Peyer's patch (tissue), 4 donors: ENCODE measurements around the gene IFT172.

Source experiments
- POLR2A ChIP-seq, 2 donors: fragments of 450-650 bp; IDR thresholded peaks; one replicate each; pipeline ENCODE4 v1.5.1; 2017; ENCODE audit warnings: antibody characterized with exemption in 2 of 2, mild to moderate bottlenecking in 2 of 2, moderate library complexity in 2 of 2
- TF ChIP-seq, protein P1 (sequence below), 6 experiments: fragments of 450-650 bp in 4 of 6; fragments of 200-600 bp in 2 of 6; sonication (generic) in 1 of 6; IDR thresholded peaks; one replicate each; pipeline ENCODE4 v1.5.1; 2017 to 2019; ENCODE audit warnings: antibody characterized with exemption in 6 of 6, mild to moderate bottlenecking in 3 of 6, moderate library complexity in 1 of 6

- TF ChIP-seq, protein P1, sequence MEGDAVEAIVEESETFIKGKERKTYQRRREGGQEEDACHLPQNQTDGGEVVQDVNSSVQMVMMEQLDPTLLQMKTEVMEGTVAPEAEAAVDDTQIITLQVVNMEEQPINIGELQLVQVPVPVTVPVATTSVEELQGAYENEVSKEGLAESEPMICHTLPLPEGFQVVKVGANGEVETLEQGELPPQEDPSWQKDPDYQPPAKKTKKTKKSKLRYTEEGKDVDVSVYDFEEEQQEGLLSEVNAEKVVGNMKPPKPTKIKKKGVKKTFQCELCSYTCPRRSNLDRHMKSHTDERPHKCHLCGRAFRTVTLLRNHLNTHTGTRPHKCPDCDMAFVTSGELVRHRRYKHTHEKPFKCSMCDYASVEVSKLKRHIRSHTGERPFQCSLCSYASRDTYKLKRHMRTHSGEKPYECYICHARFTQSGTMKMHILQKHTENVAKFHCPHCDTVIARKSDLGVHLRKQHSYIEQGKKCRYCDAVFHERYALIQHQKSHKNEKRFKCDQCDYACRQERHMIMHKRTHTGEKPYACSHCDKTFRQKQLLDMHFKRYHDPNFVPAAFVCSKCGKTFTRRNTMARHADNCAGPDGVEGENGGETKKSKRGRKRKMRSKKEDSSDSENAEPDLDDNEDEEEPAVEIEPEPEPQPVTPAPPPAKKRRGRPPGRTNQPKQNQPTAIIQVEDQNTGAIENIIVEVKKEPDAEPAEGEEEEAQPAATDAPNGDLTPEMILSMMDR (IDR thresholded peaks at IDR 0.05) = no peak
- TF ChIP-seq POLR2A (IDR thresholded peaks at IDR 0.05) = no peak
Measured at GRCh38 chr2:27471961-27472360, 17.6 kb downstream of the IFT172 start.
